Lower lobe of right lung (tissue), 2 donors: ENCODE measurements around the gene RGP1. TPM values are rescaled to one million over a fixed set of nuclear protein-coding genes. Genes with fewer than 3 reads are reported as not detected.

Experiments
- ATAC-seq, 2 donors: fragments of 200-7000 bp; cut with Tn5 transposase; one replicate each; pipeline ENCODE4 v1.9.1; 2020 to 2022; ENCODE audit warnings: mild to moderate bottlenecking in 2 of 2, moderate library complexity in 2 of 2
- DNase-seq: peaks from one replicate; pipeline ENCODE4 v3.0.0-alpha.2; 2020
- H3K27ac ChIP-seq: fragments of 200-600 bp; one replicate; pipeline ENCODE4 v1.8.0; 2022
- H3K27me3 ChIP-seq: fragments of 200-600 bp; one replicate; pipeline ENCODE4 v1.8.0; 2022; ENCODE audit warnings: low read depth
- H3K36me3 ChIP-seq: fragments of 200-600 bp; one replicate; pipeline ENCODE4 v1.8.0; 2022; ENCODE audit warnings: mild to moderate bottlenecking
- H3K4me1 ChIP-seq: fragments of 200-600 bp; one replicate; pipeline ENCODE4 v1.8.0; 2022
- H3K4me3 ChIP-seq: fragments of 200-600 bp; one replicate; pipeline ENCODE4 v1.8.0; 2022; ENCODE audit warnings: mild to moderate bottlenecking
- H3K9me3 ChIP-seq: fragments of 200-600 bp; one replicate; pipeline ENCODE4 v1.8.0; 2022
- intact Hi-C: fragments of 100-400 bp; cut with DNase I; formaldehyde crosslinking; loops from one replicate; pipeline ENCODE4 v1.11.0; 2022
- total RNA-seq: library from RNA; stranded (reverse); fragmentation: NEBNext Ultra II Directional; extraction: Animal tissue kit (Norgen Biotek cat#: 25700); gene quantifications from one replicate; pipeline ENCODE4 v1.2.1, GENCODE V29; 2021
- TF ChIP-seq, protein P1 (sequence below): fragments of 200-600 bp; IDR thresholded peaks from one replicate; pipeline ENCODE4 v1.8.0; 2022; ENCODE audit warnings: antibody characterized with exemption, mild to moderate bottlenecking
- donor health status: DM: no; HTN: yes; CAD: no; lungs with severe emphysema.

RGP1 gene
- total RNA-seq, 1 donor from 2014 or later: 29.6 TPM

DNA sequence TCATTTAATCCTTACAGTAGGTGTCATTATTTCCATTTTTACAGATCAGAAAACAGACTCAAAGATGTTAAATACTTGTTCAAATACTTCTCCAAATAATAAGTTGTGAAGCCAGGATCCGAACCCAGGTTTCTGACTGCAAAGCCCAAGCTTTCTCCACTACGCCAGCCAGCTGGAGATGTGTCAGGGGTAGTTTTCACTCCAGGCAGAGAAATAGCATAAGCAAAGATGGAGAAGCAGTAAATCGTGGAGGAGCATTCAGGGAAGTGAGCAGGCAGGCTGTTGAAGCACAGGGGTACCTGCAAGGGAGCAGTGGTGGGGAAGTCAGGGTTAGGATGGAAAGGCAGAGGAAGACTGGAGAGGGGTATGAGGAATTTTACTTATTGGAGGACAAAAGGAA lies 20.0 kb upstream of the RGP1 start:
- TF ChIP-seq, protein P1, sequence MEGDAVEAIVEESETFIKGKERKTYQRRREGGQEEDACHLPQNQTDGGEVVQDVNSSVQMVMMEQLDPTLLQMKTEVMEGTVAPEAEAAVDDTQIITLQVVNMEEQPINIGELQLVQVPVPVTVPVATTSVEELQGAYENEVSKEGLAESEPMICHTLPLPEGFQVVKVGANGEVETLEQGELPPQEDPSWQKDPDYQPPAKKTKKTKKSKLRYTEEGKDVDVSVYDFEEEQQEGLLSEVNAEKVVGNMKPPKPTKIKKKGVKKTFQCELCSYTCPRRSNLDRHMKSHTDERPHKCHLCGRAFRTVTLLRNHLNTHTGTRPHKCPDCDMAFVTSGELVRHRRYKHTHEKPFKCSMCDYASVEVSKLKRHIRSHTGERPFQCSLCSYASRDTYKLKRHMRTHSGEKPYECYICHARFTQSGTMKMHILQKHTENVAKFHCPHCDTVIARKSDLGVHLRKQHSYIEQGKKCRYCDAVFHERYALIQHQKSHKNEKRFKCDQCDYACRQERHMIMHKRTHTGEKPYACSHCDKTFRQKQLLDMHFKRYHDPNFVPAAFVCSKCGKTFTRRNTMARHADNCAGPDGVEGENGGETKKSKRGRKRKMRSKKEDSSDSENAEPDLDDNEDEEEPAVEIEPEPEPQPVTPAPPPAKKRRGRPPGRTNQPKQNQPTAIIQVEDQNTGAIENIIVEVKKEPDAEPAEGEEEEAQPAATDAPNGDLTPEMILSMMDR: no peak
- Histone ChIP-seq H3K4me1 (peaks cover 66% of the 10 kb centered on the region), H3K36me3 (peaks cover 28% of the 10 kb centered on the region), H3K27ac (peak overlapping the region; percentile 71), H3K27me3 (no peaks in the 10 kb centered on the region), H3K4me3 (peak overlapping the region; percentile 84), H3K9me3 (no peaks in the 10 kb centered on the region)
- DNase-seq (no peak), ATAC-seq (no peak)
- intact Hi-C loops: no loop called here

- no peaks in the 10 kb centered on the region for H3K27me3 ChIP-seq
- TF ChIP-seq, protein P1: peak; percentile 32
- H3K4me1 ChIP-seq: peaks cover 67% of the 10 kb centered on the region
- peaks cover 28% of the 10 kb centered on the region for H3K36me3 ChIP-seq
- intact Hi-C loops: no loop called here
- H3K4me3 ChIP-seq: peak overlapping the region; percentile 84
- H3K27ac ChIP-seq: peak overlapping the region; percentile 71
- DNase-seq (peak; percentile 86), ATAC-seq (peak in 1 of 2 donors; percentile 10)
- H3K9me3 ChIP-seq: no peaks in the 10 kb centered on the region
Measured at GRCh38 chr9:35729700-35730485, 19.2 kb upstream of the RGP1 start.

DNA sequence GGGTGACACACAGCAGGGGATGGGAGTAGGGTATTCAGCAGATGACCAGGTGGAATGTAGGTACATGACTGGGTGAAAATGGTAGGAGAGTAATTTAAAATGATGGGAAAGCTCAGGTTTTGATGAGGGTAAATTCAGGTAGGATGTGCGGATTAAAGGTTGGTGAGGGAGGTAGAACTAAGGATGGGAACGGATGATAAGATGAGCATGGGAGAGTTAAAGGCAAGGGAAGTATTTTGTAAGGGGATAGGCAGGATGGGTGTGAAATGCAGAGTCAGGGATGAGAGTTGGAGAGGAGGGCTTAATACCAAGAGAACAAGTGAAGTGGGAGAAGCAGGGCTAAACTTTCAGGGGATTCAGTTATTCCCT lies 18.6 kb upstream of the RGP1 start:
- H3K36me3 ChIP-seq: peaks cover 28% of the 10 kb centered on the region
- H3K27me3 ChIP-seq: no peaks in the 10 kb centered on the region
- no peak for DNase-seq
- no peaks in the 10 kb centered on the region for H3K9me3 ChIP-seq
- H3K4me3 ChIP-seq: peak overlapping the region; percentile 84
- H3K27ac ChIP-seq: peak overlapping the region; percentile 97
- no peak for ATAC-seq
- intact Hi-C loops: no loop called here
- peaks cover 67% of the 10 kb centered on the region for H3K4me1 ChIP-seq
- TF ChIP-seq, protein P1: no peak

DNA sequence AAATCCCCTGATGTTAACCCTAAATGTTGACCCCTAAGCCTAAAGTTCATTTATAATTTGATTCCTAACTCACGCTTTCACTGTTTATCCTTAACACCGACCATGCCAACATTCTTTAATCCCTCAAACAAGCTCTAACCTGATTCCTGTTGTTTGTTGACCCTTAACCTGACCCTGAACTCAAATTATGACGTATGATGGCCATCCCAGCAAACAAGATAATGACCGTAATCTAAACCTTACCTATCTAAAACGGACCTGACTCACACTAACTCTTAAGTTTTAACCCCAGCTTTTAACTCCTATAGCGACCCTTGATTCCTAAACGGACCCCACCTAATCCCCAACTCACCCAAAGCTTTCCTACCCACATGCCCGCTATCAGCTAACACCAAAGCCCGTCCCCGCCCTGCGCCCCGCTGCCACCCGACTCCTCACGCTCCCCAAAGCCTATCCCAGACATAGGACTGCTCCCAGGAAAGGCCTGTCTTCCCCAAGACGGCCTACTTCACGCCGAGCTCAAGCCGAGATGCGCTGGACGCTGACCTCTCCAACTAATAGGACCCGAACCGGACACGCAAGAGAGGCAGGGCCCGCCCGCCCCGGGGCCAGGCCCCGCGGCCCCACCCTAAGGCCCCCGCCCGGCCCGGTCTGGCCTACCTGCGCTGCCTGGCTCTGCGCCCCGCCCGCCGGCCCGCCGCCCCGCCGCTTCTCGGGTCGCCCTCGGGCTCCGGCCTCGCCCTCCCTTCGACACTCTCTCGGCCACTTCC lies 17.5 kb upstream of the RGP1 start:
- ATAC-seq (no peak), DNase-seq (no peak)
- intact Hi-C loops: no loop called here
- H3K4me1 ChIP-seq: peaks cover 63% of the 10 kb centered on the region
- TF ChIP-seq, protein P1: no peak
- H3K36me3 ChIP-seq: peaks cover 28% of the 10 kb centered on the region
- no peaks in the 10 kb centered on the region for H3K9me3 ChIP-seq
- no peaks in the 10 kb centered on the region for H3K27me3 ChIP-seq
- peak overlapping the region; percentile 97 for H3K27ac ChIP-seq
- peak overlapping the region; percentile 84 for H3K4me3 ChIP-seq

- H3K27me3 ChIP-seq: no peaks in the 10 kb centered on the region
- H3K4me3 ChIP-seq: peak within 1 kb of the TSS; percentile 84
- H3K9me3 ChIP-seq: no peaks in the 10 kb centered on the region
- TF ChIP-seq, protein P1: peak; percentile 15
- ATAC-seq: peak; percentile 93 to 96
- peaks cover 32% of the 10 kb centered on the region for H3K36me3 ChIP-seq
- intact Hi-C loops: no loop called here
- H3K27ac ChIP-seq: peak within 1 kb of the TSS; percentile 97
- peaks cover 56% of the 10 kb centered on the region for H3K4me1 ChIP-seq
- DNase-seq: peak; percentile 99
Measured at GRCh38 chr9:35732185-35732799, 16.8 kb upstream of the RGP1 start, which contains the start of the genes CREB3 and TLN1. Gene CREB3, plus strand, starts transcription at chr9:35732666. Its CDS starts 107 bp downstream, at chr9:35732773. Gene TLN1, minus strand, starts transcription at chr9:35732195. Its CDS starts 6,501 bp downstream, at chr9:35725694.
